Muscle layer of duodenum (tissue), 2 donors: ENCODE data around the gene SGCE.

Source experiments
- H3K27ac ChIP-seq: one replicate; pipeline ENCODE4 v1.7.0; 2013; ENCODE audit warnings: mild to moderate bottlenecking, low read length
- H3K27me3 ChIP-seq: one replicate; pipeline ENCODE4 v1.7.0; 2013; ENCODE audit warnings: low read depth, mild to moderate bottlenecking, control low read depth, low read length
- H3K36me3 ChIP-seq, 2 donors: one replicate each; pipeline ENCODE4 v1.7.0; 2013; ENCODE audit warnings: low read length in 2 of 2, control low read depth in 1 of 2, mild to moderate bottlenecking in 1 of 2; ENCODE audit not compliant: insufficient read depth in 2 of 2, control insufficient read depth in 1 of 2
- H3K4me1 ChIP-seq, 2 donors: one replicate each; pipeline ENCODE4 v1.7.0; 2013; ENCODE audit warnings: low read length in 2 of 2, mild to moderate bottlenecking in 2 of 2, control low read depth in 1 of 2, moderate library complexity in 1 of 2; ENCODE audit not compliant: insufficient read depth in 2 of 2, control insufficient read depth in 1 of 2
- H3K4me3 ChIP-seq, 2 donors: one replicate each; pipeline ENCODE4 v1.7.0; 2013; ENCODE audit warnings: low read length in 2 of 2, low read depth in 1 of 2, mild to moderate bottlenecking in 1 of 2
- H3K9me3 ChIP-seq, 2 donors: one replicate each; pipeline ENCODE4 v1.7.0; 2013; ENCODE audit warnings: low read length in 2 of 2, control low read depth in 1 of 2, mild to moderate bottlenecking in 1 of 2; ENCODE audit not compliant: control insufficient read depth in 1 of 2
- donor health status: healthy.

The SGCE gene

GRCh38 chr7:94618126-94618525 lies 37.8 kb downstream of the SGCE start:
- Histone ChIP-seq H3K27ac (no peak overlapping the region), H3K9me3 (no peaks in the 10 kb centered on the region), H3K4me3 (no peak overlapping the region), H3K27me3 (no peaks in the 10 kb centered on the region), H3K36me3 (peaks cover 0 to 10% of the 10 kb centered on the region in 2 donors), H3K4me1 (peaks cover 6 to 7% of the 10 kb centered on the region in 2 donors)

- Histone ChIP-seq H3K27ac (no peak overlapping the region), H3K4me1 (peaks cover 6 to 7% of the 10 kb centered on the region in 2 donors), H3K9me3 (no peaks in the 10 kb centered on the region), H3K27me3 (no peaks in the 10 kb centered on the region), H3K4me3 (no peak overlapping the region), H3K36me3 (peaks cover 0 to 10% of the 10 kb centered on the region in 2 donors)
Observed at GRCh38 chr7:94616855-94617254, 39.1 kb downstream of the SGCE start.

GRCh38 chr7:94615666-94616065 lies 40.3 kb downstream of the SGCE start:
- peaks cover 0 to 2% of the 10 kb centered on the region in 2 donors for H3K4me1 ChIP-seq
- no peaks in the 10 kb centered on the region for H3K27me3 ChIP-seq
- no peak overlapping the region for H3K27ac ChIP-seq
- no peak overlapping the region for H3K4me3 ChIP-seq
- peaks cover 0 to 10% of the 10 kb centered on the region in 2 donors for H3K36me3 ChIP-seq
- H3K9me3 ChIP-seq, result no peaks in the 10 kb centered on the region

GRCh38 chr7:94612661-94613060 lies 43.3 kb downstream of the SGCE start:
- Histone ChIP-seq H3K9me3 (no peaks in the 10 kb centered on the region), H3K36me3 (peaks cover 0 to 10% of the 10 kb centered on the region in 2 donors), H3K4me3 (no peak overlapping the region), H3K27me3 (no peaks in the 10 kb centered on the region), H3K4me1 (no peaks in the 10 kb centered on the region), H3K27ac (no peak overlapping the region)

DNA sequence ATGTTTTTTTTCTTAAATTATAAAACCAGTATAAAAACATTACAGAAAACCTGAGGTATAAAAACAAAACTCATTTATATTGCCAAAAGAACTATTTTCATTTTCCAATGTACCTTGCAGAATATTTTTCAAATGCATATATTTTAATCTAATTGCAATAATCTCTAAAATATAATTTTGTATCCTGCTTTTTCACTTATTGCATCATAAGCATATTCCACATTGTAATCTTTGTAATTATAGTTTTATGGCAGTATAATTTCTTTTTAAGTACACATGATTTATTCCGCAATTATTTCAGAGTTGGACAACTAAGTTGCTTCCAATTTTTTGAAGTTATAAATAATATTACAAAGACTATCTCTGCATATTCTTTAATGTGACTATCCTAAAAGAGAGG lies 43.7 kb downstream of the SGCE start:
- H3K4me1 ChIP-seq, result no peaks in the 10 kb centered on the region
- peaks cover 0 to 3% of the 10 kb centered on the region in 2 donors for H3K9me3 ChIP-seq
- no peak overlapping the region for H3K4me3 ChIP-seq
- H3K27me3 ChIP-seq, result no peaks in the 10 kb centered on the region
- peaks cover 0 to 6% of the 10 kb centered on the region in 2 donors for H3K36me3 ChIP-seq
- H3K27ac ChIP-seq, result no peak overlapping the region

DNA sequence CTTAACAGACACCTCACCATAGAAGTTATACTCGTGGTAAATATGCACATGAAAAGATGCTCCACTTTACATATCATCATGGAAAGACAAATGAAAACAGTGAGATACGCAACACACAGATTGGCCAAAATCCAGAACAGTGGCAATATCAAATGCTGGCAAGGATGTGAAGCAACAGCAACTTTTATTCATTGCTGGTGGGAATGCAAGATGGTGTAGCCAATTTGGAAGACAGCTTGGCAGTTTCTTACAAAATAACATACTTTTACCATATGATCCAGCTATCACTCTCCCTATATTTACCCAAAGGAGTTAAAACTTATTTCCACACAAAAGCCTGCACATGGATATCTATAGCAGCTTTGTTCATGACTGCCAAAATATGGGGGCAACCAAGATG lies 46.4 kb downstream of the SGCE start:
- peaks cover 0 to 6% of the 10 kb centered on the region in 2 donors for H3K9me3 ChIP-seq
- no peaks in the 10 kb centered on the region for H3K36me3 ChIP-seq
- H3K27ac ChIP-seq, result no peak overlapping the region
- H3K4me3 ChIP-seq, result no peak overlapping the region
- no peaks in the 10 kb centered on the region for H3K4me1 ChIP-seq
- no peaks in the 10 kb centered on the region for H3K27me3 ChIP-seq

DNA sequence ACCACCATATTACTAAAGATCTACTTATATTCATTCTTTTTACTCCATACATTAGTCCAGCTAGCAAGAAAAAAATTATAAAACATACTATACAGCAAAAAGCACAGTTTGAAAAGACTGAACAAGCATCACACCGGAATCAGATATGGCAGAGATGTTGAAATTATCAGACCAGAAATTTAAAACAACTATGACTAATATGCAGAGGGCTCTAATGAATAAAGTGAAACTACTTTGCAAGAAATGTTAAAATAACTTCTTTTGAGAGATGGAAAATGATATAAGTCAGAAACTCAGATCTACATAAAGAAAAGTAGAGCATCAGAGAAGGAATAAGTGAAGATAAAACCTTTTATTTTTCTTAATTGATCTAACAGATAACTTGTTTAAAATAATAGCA lies 50.9 kb downstream of the SGCE start:
- Histone ChIP-seq H3K4me3 (no peak overlapping the region), H3K9me3 (peaks cover 0 to 6% of the 10 kb centered on the region in 2 donors), H3K27ac (no peak overlapping the region), H3K36me3 (no peaks in the 10 kb centered on the region), H3K4me1 (no peaks in the 10 kb centered on the region), H3K27me3 (no peaks in the 10 kb centered on the region)

DNA sequence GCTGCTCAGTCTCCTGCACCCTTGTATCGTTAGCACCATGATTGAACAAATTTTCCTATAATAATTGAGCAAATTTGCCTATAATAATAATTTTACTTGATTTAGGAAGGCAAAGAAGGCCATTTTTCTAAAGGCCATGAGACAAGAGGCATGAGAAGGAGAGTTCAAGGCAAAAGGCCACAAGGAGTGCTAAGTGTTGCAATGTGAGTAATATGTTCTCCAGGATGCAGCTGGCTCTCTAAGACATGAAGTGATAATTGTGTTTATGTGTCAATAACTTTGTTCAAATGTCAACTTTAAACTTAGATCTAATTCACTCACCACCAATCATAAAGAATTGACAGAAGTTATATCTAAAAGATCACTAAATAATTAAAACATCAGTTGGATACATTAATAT lies 53.8 kb downstream of the SGCE start:
- no peak overlapping the region for H3K4me3 ChIP-seq
- peaks cover 0 to 3% of the 10 kb centered on the region in 2 donors for H3K9me3 ChIP-seq
- H3K4me1 ChIP-seq, result no peaks in the 10 kb centered on the region
- H3K27me3 ChIP-seq, result no peaks in the 10 kb centered on the region
- H3K36me3 ChIP-seq, result peaks cover 0 to 14% of the 10 kb centered on the region in 2 donors
- H3K27ac ChIP-seq, result no peak overlapping the region

- Histone ChIP-seq H3K9me3 (no peaks in the 10 kb centered on the region), H3K4me1 (no peaks in the 10 kb centered on the region), H3K27me3 (no peaks in the 10 kb centered on the region), H3K4me3 (no peak overlapping the region), H3K27ac (no peak overlapping the region), H3K36me3 (peaks cover 0 to 20% of the 10 kb centered on the region in 2 donors)
Observed at GRCh38 chr7:94600267-94600666, 55.7 kb downstream of the SGCE start.

- Histone ChIP-seq H3K4me1 (no peaks in the 10 kb centered on the region), H3K9me3 (no peaks in the 10 kb centered on the region), H3K27me3 (no peaks in the 10 kb centered on the region), H3K27ac (no peak overlapping the region), H3K36me3 (peaks cover 0 to 25% of the 10 kb centered on the region in 2 donors), H3K4me3 (no peak overlapping the region)
Observed at GRCh38 chr7:94595717-94596116, 60.2 kb downstream of the SGCE start.

- Histone ChIP-seq H3K27me3 (no peaks in the 10 kb centered on the region), H3K27ac (no peak overlapping the region), H3K4me1 (no peaks in the 10 kb centered on the region), H3K36me3 (peaks cover 0 to 24% of the 10 kb centered on the region in 2 donors), H3K4me3 (no peak overlapping the region), H3K9me3 (no peaks in the 10 kb centered on the region)
Observed at GRCh38 chr7:94594882-94595281, 61.1 kb downstream of the SGCE start.

GRCh38 chr7:94591176-94591575 lies 64.8 kb downstream of the SGCE start:
- Histone ChIP-seq H3K9me3 (no peaks in the 10 kb centered on the region), H3K36me3 (peaks cover 0 to 21% of the 10 kb centered on the region in 2 donors), H3K4me3 (no peak overlapping the region), H3K27me3 (no peaks in the 10 kb centered on the region), H3K4me1 (no peaks in the 10 kb centered on the region), H3K27ac (no peak overlapping the region)
